ENCODE measurements around the gene SLX4IP. TPM values are rescaled to one million over a fixed set of nuclear protein-coding genes. Genes with fewer than 3 reads are reported as not detected.

The SLX4IP gene
- total and polyA plus RNA-seq, 4 donors = 1.2 to 9.5 (median 4.3) TPM

DNA sequence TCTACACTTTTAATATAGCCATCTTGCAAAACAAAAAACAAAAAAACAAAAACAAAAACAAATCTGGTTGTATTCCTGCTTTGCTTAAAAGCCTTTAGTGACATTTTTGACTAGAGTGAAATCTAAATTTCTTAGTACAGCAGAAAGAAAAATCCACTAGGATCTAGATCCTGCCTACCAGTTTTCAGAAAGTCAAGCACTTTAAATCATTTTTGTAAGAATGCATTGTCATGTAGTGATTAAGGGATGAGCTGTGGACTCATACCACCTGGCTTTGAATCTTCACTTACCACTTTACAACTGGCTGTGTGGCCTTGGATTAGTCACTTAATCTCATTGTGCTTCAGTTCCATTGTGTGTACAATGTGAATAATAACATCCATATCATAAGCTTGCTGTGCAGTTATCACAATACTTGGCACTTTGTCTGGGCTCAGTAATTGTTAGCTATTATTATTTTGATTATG lies 5.1 kb upstream of the SLX4IP start:
- Histone ChIP-seq H3K27ac (ENCODE audit: low read depth in 1 of 2, low read length in 1 of 2) (no peak overlapping the region), H3K9ac (ENCODE audit: insufficient read depth in 1 of 2, low read length in 2 of 2) (no peak overlapping the region), H3K9me3 (ENCODE audit: control insufficient read depth in 4 of 4, insufficient read depth in 3 of 4, low read length in 3 of 4) (no peaks in the 10 kb centered on the region), H3K4me3 (no peak overlapping the region), H3K4me1 (ENCODE audit: control insufficient read depth in 5 of 5, insufficient read depth in 5 of 5, low read length in 5 of 5) (peaks cover 0 to 21% (median 7%) of the 10 kb centered on the region in 5 donors), H3K27me3 (ENCODE audit: control insufficient read depth in 3 of 3, insufficient read depth in 3 of 3, low read length in 2 of 3) (no peaks in the 10 kb centered on the region), H3K36me3 (ENCODE audit: control insufficient read depth in 4 of 4, insufficient read depth in 4 of 4, low read length in 4 of 4) (peaks cover 0 to 7% (median 0%) of the 10 kb centered on the region in 4 donors)
- no peak for DNase-seq
- TF ChIP-seq CTCF (IDR thresholded peaks at IDR 0.05; ENCODE audit: control extremely low read depth, extremely low read depth) = no peak
- ATAC-seq (ENCODE audit: insufficient read depth, low FRiP score) = no peak

GRCh38 chr20:10430704-10431103 lies 4.4 kb upstream of the SLX4IP start:
- no peak for TF ChIP-seq CTCF (IDR thresholded peaks at IDR 0.05; ENCODE audit: control extremely low read depth, extremely low read depth)
- 82 to 89% methylated on average over 5 of the region's 5 CpGs for WGBS, 2 donors
- DNase-seq (no peak), ATAC-seq (ENCODE audit: insufficient read depth, low FRiP score) (no peak)
- Histone ChIP-seq H3K4me3 (no peak overlapping the region), H3K36me3 (ENCODE audit: control insufficient read depth in 4 of 4, insufficient read depth in 4 of 4, low read length in 4 of 4) (peaks cover 0 to 7% (median 0%) of the 10 kb centered on the region in 4 donors), H3K9ac (ENCODE audit: insufficient read depth in 1 of 2, low read length in 2 of 2) (no peak overlapping the region), H3K27me3 (ENCODE audit: control insufficient read depth in 3 of 3, insufficient read depth in 3 of 3, low read length in 2 of 3) (no peaks in the 10 kb centered on the region), H3K27ac (ENCODE audit: low read depth in 1 of 2, low read length in 1 of 2) (no peak overlapping the region), H3K4me1 (ENCODE audit: control insufficient read depth in 5 of 5, insufficient read depth in 5 of 5, low read length in 5 of 5) (peaks cover 0 to 19% (median 8%) of the 10 kb centered on the region in 5 donors), H3K9me3 (ENCODE audit: control insufficient read depth in 4 of 4, insufficient read depth in 3 of 4, low read length in 3 of 4) (no peaks in the 10 kb centered on the region)

DNA sequence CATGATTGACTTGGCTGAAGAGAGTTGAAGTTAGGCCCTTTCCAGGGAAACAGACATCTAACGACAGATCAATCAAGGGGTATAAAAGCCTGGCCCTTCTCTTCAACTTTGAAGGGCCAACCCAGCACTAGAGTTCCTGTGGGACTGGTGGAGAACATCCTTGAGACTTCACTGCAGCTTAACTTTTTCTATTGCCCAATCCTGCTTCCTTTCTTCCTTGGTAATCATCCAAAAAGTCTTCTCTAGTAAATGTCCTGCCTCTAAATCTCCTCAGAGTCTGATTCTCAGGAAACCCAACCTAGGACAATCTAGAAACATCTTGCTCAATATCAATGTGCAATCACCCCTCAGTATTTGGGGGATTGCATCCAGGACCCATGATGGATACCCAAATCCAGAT lies 3.0 kb upstream of the SLX4IP start:
- DNase-seq (no peak), ATAC-seq (ENCODE audit: insufficient read depth, low FRiP score) (no peak)
- Histone ChIP-seq H3K4me3 (no peak overlapping the region), H3K4me1 (ENCODE audit: control insufficient read depth in 5 of 5, insufficient read depth in 5 of 5, low read length in 5 of 5) (peaks cover 0 to 19% (median 7%) of the 10 kb centered on the region in 5 donors), H3K36me3 (ENCODE audit: control insufficient read depth in 4 of 4, insufficient read depth in 4 of 4, low read length in 4 of 4) (peaks cover 0 to 3% (median 0%) of the 10 kb centered on the region in 4 donors), H3K27ac (ENCODE audit: low read depth in 1 of 2, low read length in 1 of 2) (no peak overlapping the region), H3K9me3 (ENCODE audit: control insufficient read depth in 4 of 4, insufficient read depth in 3 of 4, low read length in 3 of 4) (no peaks in the 10 kb centered on the region), H3K27me3 (ENCODE audit: control insufficient read depth in 3 of 3, insufficient read depth in 3 of 3, low read length in 2 of 3) (no peaks in the 10 kb centered on the region), H3K9ac (ENCODE audit: insufficient read depth in 1 of 2, low read length in 2 of 2) (no peak overlapping the region)
- TF ChIP-seq CTCF (IDR thresholded peaks at IDR 0.05; ENCODE audit: control extremely low read depth, extremely low read depth) = no peak
- 73 to 76% methylated on average over 1 of the region's 1 CpG for WGBS, 2 donors
